ENCODE data around the gene CNTLN. TPM values are rescaled to one million over a fixed set of nuclear protein-coding genes. Genes with fewer than 3 reads are reported as not detected.

The CNTLN gene
- total RNA-seq, 1 experiment from 2014 or later, result 5.1 TPM

DNA sequence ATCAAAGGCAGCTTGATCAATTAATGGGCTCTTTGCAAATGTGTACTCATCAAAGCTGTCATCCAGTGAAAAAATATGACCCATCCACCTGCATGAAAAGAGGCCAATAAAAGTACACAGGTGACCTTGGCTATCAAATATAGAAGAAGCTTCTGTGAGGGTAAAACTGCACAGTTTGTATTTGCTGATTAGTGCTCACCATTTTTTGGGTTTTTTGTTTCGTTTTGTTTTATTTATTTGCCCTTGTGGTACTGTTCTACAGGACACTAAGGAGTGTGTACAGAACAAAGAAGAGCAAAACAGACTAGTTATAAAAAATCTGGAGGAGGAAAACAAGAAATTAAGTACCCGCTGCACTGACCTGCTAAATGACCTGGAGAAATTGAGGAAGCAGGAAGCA is 101.3 kb downstream of the CNTLN start:
- intact Hi-C loops (cut with micrococcal nuclease), result no loop called here
- no peak overlapping the region for H3K27ac ChIP-seq (ENCODE audit: low read depth, low read length)
- H3K27me3 ChIP-seq (ENCODE audit: insufficient read depth, low read length), result no peaks in the 10 kb centered on the region
- H3K9me2 ChIP-seq (ENCODE audit: insufficient read depth), result no peaks in the 10 kb centered on the region
- H3K9me3 ChIP-seq (ENCODE audit: control insufficient read depth in 1 of 2, insufficient read depth in 1 of 2, low read depth in 1 of 2, low read length in 2 of 2), result no peaks in the 10 kb centered on the region; a peak in 1 of 4 replicates
- no peaks in the 10 kb centered on the region for H3K4me1 ChIP-seq (ENCODE audit: control insufficient read depth in 1 of 2, insufficient read depth in 2 of 2, low read length in 2 of 2)
- H4K20me1 ChIP-seq (ENCODE audit: insufficient read depth), result no peaks in the 10 kb centered on the region
- no peak for TF ChIP-seq ELF1 (IDR thresholded peaks at IDR 0.05; ENCODE audit: borderline replicate concordance, low read depth)
- no peak for TF ChIP-seq SRF (IDR thresholded peaks at IDR 0.05; ENCODE audit: low read depth)
- TF ChIP-seq SIN3A (IDR thresholded peaks at IDR 0.05; ENCODE audit: low read depth), result no peak
- no peak for TF ChIP-seq FOSL1 (IDR thresholded peaks at IDR 0.05; ENCODE audit: low read depth)
- TF ChIP-seq TCF7L2 (IDR thresholded peaks at IDR 0.05; ENCODE audit: borderline replicate concordance, extremely low read depth, insufficient read depth, insufficient read length), result no peak
- no peak for TF ChIP-seq EGR1 (IDR thresholded peaks at IDR 0.05; ENCODE audit: low read depth)
- TF ChIP-seq, protein P1, sequence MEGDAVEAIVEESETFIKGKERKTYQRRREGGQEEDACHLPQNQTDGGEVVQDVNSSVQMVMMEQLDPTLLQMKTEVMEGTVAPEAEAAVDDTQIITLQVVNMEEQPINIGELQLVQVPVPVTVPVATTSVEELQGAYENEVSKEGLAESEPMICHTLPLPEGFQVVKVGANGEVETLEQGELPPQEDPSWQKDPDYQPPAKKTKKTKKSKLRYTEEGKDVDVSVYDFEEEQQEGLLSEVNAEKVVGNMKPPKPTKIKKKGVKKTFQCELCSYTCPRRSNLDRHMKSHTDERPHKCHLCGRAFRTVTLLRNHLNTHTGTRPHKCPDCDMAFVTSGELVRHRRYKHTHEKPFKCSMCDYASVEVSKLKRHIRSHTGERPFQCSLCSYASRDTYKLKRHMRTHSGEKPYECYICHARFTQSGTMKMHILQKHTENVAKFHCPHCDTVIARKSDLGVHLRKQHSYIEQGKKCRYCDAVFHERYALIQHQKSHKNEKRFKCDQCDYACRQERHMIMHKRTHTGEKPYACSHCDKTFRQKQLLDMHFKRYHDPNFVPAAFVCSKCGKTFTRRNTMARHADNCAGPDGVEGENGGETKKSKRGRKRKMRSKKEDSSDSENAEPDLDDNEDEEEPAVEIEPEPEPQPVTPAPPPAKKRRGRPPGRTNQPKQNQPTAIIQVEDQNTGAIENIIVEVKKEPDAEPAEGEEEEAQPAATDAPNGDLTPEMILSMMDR (IDR thresholded peaks at IDR 0.05 in 2 of 3, conservative IDR thresholded peaks at IDR 0.05 in 1 of 3; ENCODE audit: borderline replicate concordance in 1 of 3, insufficient read depth in 1 of 3, low read depth in 2 of 3, low read length in 2 of 3), result no peak
- TF ChIP-seq EZH2 (IDR thresholded peaks at IDR 0.05), result no peak
- TF ChIP-seq ZNF274 (IDR thresholded peaks at IDR 0.05; ENCODE audit: low read depth, low read length), result no peak
- no peak for TF ChIP-seq SP1 (IDR thresholded peaks at IDR 0.05; ENCODE audit: low read depth)
- TF ChIP-seq, protein P2, sequence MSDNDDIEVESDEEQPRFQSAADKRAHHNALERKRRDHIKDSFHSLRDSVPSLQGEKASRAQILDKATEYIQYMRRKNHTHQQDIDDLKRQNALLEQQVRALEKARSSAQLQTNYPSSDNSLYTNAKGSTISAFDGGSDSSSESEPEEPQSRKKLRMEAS (IDR thresholded peaks at IDR 0.05), result no peak
- no peak for TF ChIP-seq ZFX (IDR thresholded peaks at IDR 0.05)
- no peak for TF ChIP-seq CBX3 (IDR thresholded peaks at IDR 0.05; ENCODE audit: low read depth)
- BruUV-seq (replicated peaks), result no TSS peak
- no peak for ATAC-seq
- no peak overlapping the region for H3K9ac ChIP-seq (ENCODE audit: low read length)
- DNase-seq (ENCODE audit: low read depth, low spot score), result no peak
- H3K4me2 ChIP-seq (ENCODE audit: low read length), result no peak overlapping the region
- H3K4me3 ChIP-seq (replicated peaks in 1 of 2; ENCODE audit: low read depth in 1 of 2, low read length in 2 of 2), result no peak overlapping the region
- H2AFZ ChIP-seq (ENCODE audit: low read depth, low read length, poor library complexity, severe bottlenecking), result no peak overlapping the region
- CTCF ChIA-PET, result no interaction called here
- no peaks in the 10 kb centered on the region; the same call in 1 of the 2 replicates for H3K79me2 ChIP-seq (ENCODE audit: insufficient read depth, low read length)
- RAD21 ChIA-PET (ENCODE audit: low non-redundant PET in 1 of 2, low total read pairs in 2 of 2, uncharacterized antibody in 2 of 2, unreplicated experiment in 2 of 2), result no interaction called here
- H3K36me3 ChIP-seq (ENCODE audit: control insufficient read depth in 1 of 2, insufficient read depth in 2 of 2, low read length in 2 of 2), result no peaks in the 10 kb centered on the region
- POLR2A ChIA-PET, result no interaction called here

Measured in HCT116 (cell line).